Right atrium auricular region (tissue), 2 donors: Measurements from ENCODE around the gene ATP6V1D. TPM values are rescaled to one million over a fixed set of nuclear protein-coding genes. Genes with fewer than 3 reads are reported as not detected.

ENCODE experiments used
- DNase-seq: peaks from one replicate; pipeline ENCODE4 v3.0.0-alpha.2; 2019; ENCODE audit warnings: low spot score
- H3K27ac ChIP-seq, 2 donors: fragments of 200-600 bp; sonication (generic); 1 replicate in 1 of 2; 2 replicates in 1 of 2; pipeline ENCODE4 v1.5.1; 2016 to 2019
- H3K27me3 ChIP-seq, 2 donors: fragments of 200-600 bp; sonication (generic); one replicate each; pipeline versions ENCODE4 v1.5.1 to v1.6.0; 2017 to 2019
- H3K36me3 ChIP-seq: fragments of 200-600 bp; sonication (generic); one replicate; pipeline ENCODE4 v1.5.1; 2016
- H3K4me1 ChIP-seq, 2 donors: fragments of 200-600 bp; sonication (generic); one replicate each; pipeline versions ENCODE4 v1.5.1 to v1.6.0; 2017 to 2019
- H3K4me3 ChIP-seq, 2 donors: fragments of 200-600 bp; sonication (generic); 1 replicate in 1 of 2; 2 replicates in 1 of 2; pipeline ENCODE4 v1.5.1; 2017 to 2019; ENCODE audit warnings: mild to moderate bottlenecking in 1 of 2, moderate library complexity in 1 of 2
- H3K9me3 ChIP-seq, 2 donors: fragments of 200-600 bp; sonication (generic); one replicate each; pipeline ENCODE4 v1.5.1; 2019
- CTCF ChIP-seq, 2 donors: fragments of 200-600 bp; sonication (generic); IDR thresholded peaks; one replicate each; pipeline ENCODE4 v1.5.1; 2019; ENCODE audit warnings: antibody characterized with exemption in 2 of 2
- total RNA-seq, 2 donors: library from RNA; depleted of rRNA; stranded (reverse); fragments of >200 nt; gene quantifications; one replicate each; pipeline ENCODE4 v1.1.0, GENCODE V29; 2016

The ATP6V1D gene
- total RNA-seq, 2 donors from 2014 or later: 84.4 to 161 TPM

- H3K4me1 ChIP-seq: peaks cover 0 to 74% of the 10 kb centered on the region in 2 donors
Observed at GRCh38 chr14:67360470-67361206, 1.0 kb upstream of the ATP6V1D start.

GRCh38 chr14:67358924-67359774 is 455 bp downstream of the ATP6V1D start:
- no peak for TF ChIP-seq CTCF (IDR thresholded peaks at IDR 0.05)
- Histone ChIP-seq H3K9me3 (no peaks in the 10 kb centered on the region), H3K36me3 (no peaks in the 10 kb centered on the region), H3K27me3 (no peaks in the 10 kb centered on the region), H3K4me3 (peak overlapping the region; percentile 81 to 89), H3K27ac (peak overlapping the region; percentile 93 to 94), H3K4me1 (peaks cover 0 to 67% of the 10 kb centered on the region in 2 donors)
- no peak for DNase-seq

More at GRCh38 chr14:67360470-67361206, 1.0 kb upstream of the ATP6V1D start:
- DNase-seq: no peak
- peak overlapping the region; percentile 74 to 89 for H3K4me3 ChIP-seq
- TF ChIP-seq CTCF (IDR thresholded peaks at IDR 0.05): no peak
- peaks cover 11% of the 10 kb centered on the region for H3K36me3 ChIP-seq
- H3K27ac ChIP-seq: peak overlapping the region; percentile 93 to 94
- no peaks in the 10 kb centered on the region for H3K27me3 ChIP-seq
- no peaks in the 10 kb centered on the region for H3K9me3 ChIP-seq

GRCh38 chr14:67357969-67358354 is 1.6 kb downstream of the ATP6V1D start:
- H3K4me1 ChIP-seq: peaks cover 0 to 60% of the 10 kb centered on the region in 2 donors

GRCh38 chr14:67357186-67357968 is 2.2 kb downstream of the ATP6V1D start:
- no peak overlapping the region for H3K4me3 ChIP-seq
- peak overlapping the region; percentile 43 to 93 for H3K27ac ChIP-seq
- peaks cover 0 to 54% of the 10 kb centered on the region in 2 donors for H3K4me1 ChIP-seq
- no peaks in the 10 kb centered on the region for H3K27me3 ChIP-seq
- no peaks in the 10 kb centered on the region for H3K36me3 ChIP-seq
- DNase-seq: no peak
- H3K9me3 ChIP-seq: no peaks in the 10 kb centered on the region
- no peak for TF ChIP-seq CTCF (IDR thresholded peaks at IDR 0.05)

More at GRCh38 chr14:67357969-67358354, 1.6 kb downstream of the ATP6V1D start:
- no peaks in the 10 kb centered on the region for H3K27me3 ChIP-seq
- no peak for TF ChIP-seq CTCF (IDR thresholded peaks at IDR 0.05)
- H3K36me3 ChIP-seq: no peaks in the 10 kb centered on the region
- H3K9me3 ChIP-seq: no peaks in the 10 kb centered on the region
- DNase-seq: no peak
- H3K4me3 ChIP-seq: no peak overlapping the region
- H3K27ac ChIP-seq: peak overlapping the region; percentile 43 to 93

GRCh38 chr14:67352055-67352454 is 7.5 kb downstream of the ATP6V1D start:
- Histone ChIP-seq H3K27ac (no peak overlapping the region), H3K27me3 (no peaks in the 10 kb centered on the region), H3K4me1 (peaks cover 0 to 13% of the 10 kb centered on the region in 2 donors), H3K4me3 (no peak overlapping the region), H3K36me3 (peaks cover 46% of the 10 kb centered on the region), H3K9me3 (no peaks in the 10 kb centered on the region)
- TF ChIP-seq CTCF (IDR thresholded peaks at IDR 0.05): no peak
- no peak for DNase-seq
